ENCODE measurements around the gene SSBP2. TPM values are rescaled to one million over a fixed set of nuclear protein-coding genes. Genes with fewer than 3 reads are reported as not detected.

The SSBP2 gene
- total and polyA plus RNA-seq, 2 donors from 2014 or later = 17.0 to 57.1 TPM

DNA sequence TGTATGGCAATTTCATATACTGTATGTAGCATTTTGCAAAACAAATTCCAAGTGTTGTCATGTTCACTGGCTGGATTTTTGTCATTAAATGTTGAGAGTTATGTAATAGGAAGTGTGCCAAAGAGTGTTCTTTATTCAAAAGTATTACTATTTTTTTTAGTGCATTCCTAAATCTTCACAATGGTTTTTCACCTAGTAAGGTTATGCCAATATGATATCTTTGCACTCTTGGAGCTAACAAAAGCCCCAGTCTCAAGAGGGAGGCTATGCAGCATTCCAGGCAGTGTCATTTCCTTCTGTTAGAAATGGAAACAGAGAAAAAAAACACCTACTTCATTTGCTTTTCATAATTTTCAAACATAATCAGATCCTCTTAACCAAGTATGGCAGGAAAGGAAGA lies 5.1 kb upstream of the SSBP2 start:
- peaks cover 0 to 11% (median 2%) of the 10 kb centered on the region in 3 donors for H3K4me1 ChIP-seq (ENCODE audit: control insufficient read depth in 2 of 3, insufficient read depth in 2 of 3, low read depth in 1 of 3, low read length in 3 of 3)
- no peaks in the 10 kb centered on the region for H3K9me3 ChIP-seq (ENCODE audit: control insufficient read depth in 2 of 3, insufficient read depth in 1 of 3, low read length in 3 of 3)
- FAIRE-seq (no peak), DNase-seq (no peak)
- H3K36me3 ChIP-seq (ENCODE audit: control insufficient read depth in 2 of 3, insufficient read depth in 3 of 3, low read length in 3 of 3) = no peaks in the 10 kb centered on the region
- H3K9ac ChIP-seq (ENCODE audit: low read length in 3 of 3) = no peak overlapping the region
- H3K27ac ChIP-seq (ENCODE audit: low read depth in 2 of 2, low read length in 2 of 2) = no peak overlapping the region
- H3K27me3 ChIP-seq (ENCODE audit: control insufficient read depth, insufficient read depth, low read length) = no peaks in the 10 kb centered on the region
- intact Hi-C loops (cut with DNase I) = no loop called here
- H3K4me3 ChIP-seq (ENCODE audit: low read length in 3 of 3) = no peak overlapping the region
- TF ChIP-seq, protein P1, sequence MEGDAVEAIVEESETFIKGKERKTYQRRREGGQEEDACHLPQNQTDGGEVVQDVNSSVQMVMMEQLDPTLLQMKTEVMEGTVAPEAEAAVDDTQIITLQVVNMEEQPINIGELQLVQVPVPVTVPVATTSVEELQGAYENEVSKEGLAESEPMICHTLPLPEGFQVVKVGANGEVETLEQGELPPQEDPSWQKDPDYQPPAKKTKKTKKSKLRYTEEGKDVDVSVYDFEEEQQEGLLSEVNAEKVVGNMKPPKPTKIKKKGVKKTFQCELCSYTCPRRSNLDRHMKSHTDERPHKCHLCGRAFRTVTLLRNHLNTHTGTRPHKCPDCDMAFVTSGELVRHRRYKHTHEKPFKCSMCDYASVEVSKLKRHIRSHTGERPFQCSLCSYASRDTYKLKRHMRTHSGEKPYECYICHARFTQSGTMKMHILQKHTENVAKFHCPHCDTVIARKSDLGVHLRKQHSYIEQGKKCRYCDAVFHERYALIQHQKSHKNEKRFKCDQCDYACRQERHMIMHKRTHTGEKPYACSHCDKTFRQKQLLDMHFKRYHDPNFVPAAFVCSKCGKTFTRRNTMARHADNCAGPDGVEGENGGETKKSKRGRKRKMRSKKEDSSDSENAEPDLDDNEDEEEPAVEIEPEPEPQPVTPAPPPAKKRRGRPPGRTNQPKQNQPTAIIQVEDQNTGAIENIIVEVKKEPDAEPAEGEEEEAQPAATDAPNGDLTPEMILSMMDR (IDR thresholded peaks at IDR 0.05; ENCODE audit: borderline replicate concordance, extremely low read depth, insufficient read depth) = no peak

DNA sequence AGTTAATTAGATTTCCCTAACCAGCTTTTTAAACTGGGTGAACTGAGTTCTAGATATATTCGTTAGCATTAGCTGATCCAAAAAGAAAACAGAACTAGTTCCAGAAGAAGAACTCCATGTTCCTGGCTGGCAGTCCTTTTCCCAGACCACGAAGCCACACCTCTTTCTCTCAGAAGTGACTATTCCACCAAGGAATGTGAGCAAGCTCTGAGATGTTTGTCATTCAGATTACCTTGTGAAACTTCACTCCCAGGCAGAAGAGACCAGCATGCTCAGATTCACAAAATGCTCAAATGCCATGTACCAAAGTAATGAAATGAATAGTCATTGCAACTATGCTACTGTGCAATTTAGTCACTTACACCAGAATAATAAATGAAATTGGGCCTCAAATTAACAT lies 4.4 kb upstream of the SSBP2 start:
- Histone ChIP-seq H3K27ac (ENCODE audit: low read depth in 2 of 2, low read length in 2 of 2) (peak overlapping the region in 1 of 2 donors; percentile 16), H3K4me1 (ENCODE audit: control insufficient read depth in 2 of 3, insufficient read depth in 2 of 3, low read depth in 1 of 3, low read length in 3 of 3) (peaks cover 0 to 11% (median 2%) of the 10 kb centered on the region in 3 donors), H3K4me3 (ENCODE audit: low read length in 3 of 3) (peak overlapping the region in 1 of 3 donors; percentile 6), H3K9me3 (ENCODE audit: control insufficient read depth in 2 of 3, insufficient read depth in 1 of 3, low read length in 3 of 3) (no peaks in the 10 kb centered on the region), H3K27me3 (ENCODE audit: control insufficient read depth, insufficient read depth, low read length) (no peaks in the 10 kb centered on the region), H3K9ac (ENCODE audit: low read length in 3 of 3) (no peak overlapping the region), H3K36me3 (ENCODE audit: control insufficient read depth in 2 of 3, insufficient read depth in 3 of 3, low read length in 3 of 3) (no peaks in the 10 kb centered on the region)
- DNase-seq (peak in 3 of 5 donors; percentile 33 to 77 (median 68)), FAIRE-seq (no peak)
- intact Hi-C loops (cut with DNase I) = no loop called here
- TF ChIP-seq, protein P1 (IDR thresholded peaks at IDR 0.05; ENCODE audit: borderline replicate concordance, extremely low read depth, insufficient read depth) = no peak

DNA sequence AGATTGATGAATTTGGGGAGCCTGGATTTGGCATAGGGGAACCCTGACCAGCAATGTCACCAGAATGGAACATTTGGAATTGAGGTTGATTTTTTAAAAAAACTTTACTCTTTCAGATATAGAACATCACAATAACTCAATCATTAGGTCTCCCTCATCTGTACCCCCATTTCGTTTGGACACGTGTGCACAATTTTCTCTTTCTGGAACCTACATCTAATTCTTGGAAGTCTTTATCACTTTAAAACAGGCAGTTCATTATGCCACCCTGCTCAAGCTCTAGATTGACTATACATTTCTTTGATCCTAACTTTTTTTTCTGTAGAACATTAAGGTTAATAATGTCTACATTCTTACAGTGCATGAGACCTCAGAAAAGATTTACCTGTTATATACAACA lies 3.7 kb upstream of the SSBP2 start:
- no peak overlapping the region for H3K9ac ChIP-seq (ENCODE audit: low read length in 3 of 3)
- no peaks in the 10 kb centered on the region for H3K36me3 ChIP-seq (ENCODE audit: control insufficient read depth in 2 of 3, insufficient read depth in 3 of 3, low read length in 3 of 3)
- no peak overlapping the region for H3K27ac ChIP-seq (ENCODE audit: low read depth in 2 of 2, low read length in 2 of 2)
- DNase-seq = no peak
- H3K4me3 ChIP-seq (ENCODE audit: low read length in 3 of 3) = no peak overlapping the region
- no peaks in the 10 kb centered on the region for H3K27me3 ChIP-seq (ENCODE audit: control insufficient read depth, insufficient read depth, low read length)
- TF ChIP-seq, protein P1 (IDR thresholded peaks at IDR 0.05; ENCODE audit: borderline replicate concordance, extremely low read depth, insufficient read depth) = no peak
- no peaks in the 10 kb centered on the region for H3K9me3 ChIP-seq (ENCODE audit: control insufficient read depth in 2 of 3, insufficient read depth in 1 of 3, low read length in 3 of 3)
- intact Hi-C loops (cut with DNase I) = loop anchor here (5.0 kb wide), 1 partner anchor 98 kb away; no protein-coding TSS in a partner anchor
- peaks cover 0 to 11% (median 2%) of the 10 kb centered on the region in 3 donors for H3K4me1 ChIP-seq (ENCODE audit: control insufficient read depth in 2 of 3, insufficient read depth in 2 of 3, low read depth in 1 of 3, low read length in 3 of 3)
- no peak for FAIRE-seq

DNA sequence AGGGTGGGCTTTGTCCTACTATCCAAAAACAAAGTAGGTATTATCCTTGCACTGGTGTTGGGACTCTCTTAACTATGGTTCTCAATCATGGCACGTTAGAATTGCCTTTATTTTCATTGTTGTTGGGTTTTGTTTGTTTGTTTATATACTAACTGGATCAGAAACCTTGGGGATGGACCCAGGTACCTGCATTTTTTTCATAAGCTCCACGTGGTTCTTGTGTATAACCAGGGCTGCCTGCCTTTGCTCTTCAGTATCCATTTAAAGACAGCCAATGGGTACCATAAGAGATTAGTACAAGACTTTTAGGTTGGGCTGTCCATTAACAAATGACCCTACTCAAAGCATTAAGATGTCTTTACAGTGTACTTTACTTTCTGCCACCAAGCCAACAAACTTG lies 2.5 kb upstream of the SSBP2 start:
- H3K27ac ChIP-seq (ENCODE audit: low read depth in 2 of 2, low read length in 2 of 2) = no peak overlapping the region
- intact Hi-C loops (cut with DNase I) = loop anchor here (5.0 kb wide), 1 partner anchor 99 kb away; no protein-coding TSS in a partner anchor
- H3K9ac ChIP-seq (ENCODE audit: low read length in 3 of 3) = no peak overlapping the region
- TF ChIP-seq, protein P1 (IDR thresholded peaks at IDR 0.05; ENCODE audit: borderline replicate concordance, extremely low read depth, insufficient read depth) = no peak
- FAIRE-seq (no peak), DNase-seq (no peak)
- H3K9me3 ChIP-seq (ENCODE audit: control insufficient read depth in 2 of 3, insufficient read depth in 1 of 3, low read length in 3 of 3) = no peaks in the 10 kb centered on the region
- no peaks in the 10 kb centered on the region for H3K36me3 ChIP-seq (ENCODE audit: control insufficient read depth in 2 of 3, insufficient read depth in 3 of 3, low read length in 3 of 3)
- H3K4me3 ChIP-seq (ENCODE audit: low read length in 3 of 3) = no peak overlapping the region
- no peaks in the 10 kb centered on the region for H3K27me3 ChIP-seq (ENCODE audit: control insufficient read depth, insufficient read depth, low read length)
- peaks cover 0 to 11% (median 2%) of the 10 kb centered on the region in 3 donors for H3K4me1 ChIP-seq (ENCODE audit: control insufficient read depth in 2 of 3, insufficient read depth in 2 of 3, low read depth in 1 of 3, low read length in 3 of 3)
